SK-N-SH (cell line): ENCODE data around the gene C16orf78.

Source experiments
- CTCF ChIP-seq: fragments of 200-600 bp; sonication (generic); IDR thresholded peaks from 2 replicates; pipeline ENCODE4 v1.6.1; 2017; ENCODE audit warnings: antibody characterized with exemption, mild to moderate bottlenecking, moderate library complexity
- ELF1 ChIP-seq: IDR thresholded peaks from 2 replicates; pipeline ENCODE4 v1.4.0; 2012
- EZH2phosphoT487 ChIP-seq: fragments of 200-600 bp; sonication (generic); IDR thresholded peaks from 2 replicates; pipeline ENCODE4 v1.6.1; 2017; ENCODE audit warnings: low read depth, mixed run types, mild to moderate bottlenecking, antibody characterized with exemption, moderate library complexity, borderline replicate concordance
- MXI1 ChIP-seq: IDR thresholded peaks from 2 replicates; pipeline ENCODE4 v1.6.1; 2012; ENCODE audit warnings: mild to moderate bottlenecking, low read depth, low read length, improper control_type of control experiment
- NFIC ChIP-seq: IDR thresholded peaks from 2 replicates; pipeline ENCODE4 v1.4.0; 2012; ENCODE audit warnings: borderline replicate concordance
- POLR2AphosphoS5 ChIP-seq: IDR thresholded peaks from 2 replicates; pipeline ENCODE4 v1.6.1; 2012; ENCODE audit warnings: low read depth, low read length
- RAD21 ChIP-seq: IDR thresholded peaks from 2 replicates; pipeline ENCODE4 v1.6.1; 2012; ENCODE audit warnings: mild to moderate bottlenecking, low read length
- RFX5 ChIP-seq: IDR thresholded peaks from 2 replicates; pipeline ENCODE4 v1.6.1; 2012; ENCODE audit warnings: mild to moderate bottlenecking, improper control_type of control experiment, low read length
- SIN3A ChIP-seq: IDR thresholded peaks from 2 replicates; pipeline ENCODE4 v1.6.1; 2012; ENCODE audit warnings: low read depth, mild to moderate bottlenecking, low read length, moderate library complexity, borderline replicate concordance
- TAF1 ChIP-seq: IDR thresholded peaks from 2 replicates; pipeline ENCODE4 v1.6.1; 2012; ENCODE audit warnings: low read depth, mild to moderate bottlenecking, low read length, moderate library complexity, borderline replicate concordance
- YY1 ChIP-seq: IDR thresholded peaks from 2 replicates; pipeline ENCODE4 v1.4.0; 2012; ENCODE audit warnings: low read depth, mild to moderate bottlenecking
- TF ChIP-seq, protein P1 (sequence below): IDR thresholded peaks from 2 replicates; pipeline ENCODE4 v1.6.1; 2012; ENCODE audit warnings: mild to moderate bottlenecking, low read depth, low read length, moderate library complexity
- TF ChIP-seq, protein P2 (sequence below): fragments of 150-350 bp; IDR thresholded peaks from 2 replicates; pipeline ENCODE4 v1.6.1; 2017; ENCODE audit warnings: antibody characterized with exemption, low read length, low read depth, borderline replicate concordance
- TF ChIP-seq, protein P3 (sequence below): IDR thresholded peaks from 2 replicates; pipeline ENCODE4 v1.4.0; 2012; ENCODE audit warnings: low read depth, borderline replicate concordance

- TF ChIP-seq POLR2AphosphoS5, result no peak
- TF ChIP-seq YY1, result no peak
- peak; percentile 85 for TF ChIP-seq CTCF
- TF ChIP-seq, protein P1, sequence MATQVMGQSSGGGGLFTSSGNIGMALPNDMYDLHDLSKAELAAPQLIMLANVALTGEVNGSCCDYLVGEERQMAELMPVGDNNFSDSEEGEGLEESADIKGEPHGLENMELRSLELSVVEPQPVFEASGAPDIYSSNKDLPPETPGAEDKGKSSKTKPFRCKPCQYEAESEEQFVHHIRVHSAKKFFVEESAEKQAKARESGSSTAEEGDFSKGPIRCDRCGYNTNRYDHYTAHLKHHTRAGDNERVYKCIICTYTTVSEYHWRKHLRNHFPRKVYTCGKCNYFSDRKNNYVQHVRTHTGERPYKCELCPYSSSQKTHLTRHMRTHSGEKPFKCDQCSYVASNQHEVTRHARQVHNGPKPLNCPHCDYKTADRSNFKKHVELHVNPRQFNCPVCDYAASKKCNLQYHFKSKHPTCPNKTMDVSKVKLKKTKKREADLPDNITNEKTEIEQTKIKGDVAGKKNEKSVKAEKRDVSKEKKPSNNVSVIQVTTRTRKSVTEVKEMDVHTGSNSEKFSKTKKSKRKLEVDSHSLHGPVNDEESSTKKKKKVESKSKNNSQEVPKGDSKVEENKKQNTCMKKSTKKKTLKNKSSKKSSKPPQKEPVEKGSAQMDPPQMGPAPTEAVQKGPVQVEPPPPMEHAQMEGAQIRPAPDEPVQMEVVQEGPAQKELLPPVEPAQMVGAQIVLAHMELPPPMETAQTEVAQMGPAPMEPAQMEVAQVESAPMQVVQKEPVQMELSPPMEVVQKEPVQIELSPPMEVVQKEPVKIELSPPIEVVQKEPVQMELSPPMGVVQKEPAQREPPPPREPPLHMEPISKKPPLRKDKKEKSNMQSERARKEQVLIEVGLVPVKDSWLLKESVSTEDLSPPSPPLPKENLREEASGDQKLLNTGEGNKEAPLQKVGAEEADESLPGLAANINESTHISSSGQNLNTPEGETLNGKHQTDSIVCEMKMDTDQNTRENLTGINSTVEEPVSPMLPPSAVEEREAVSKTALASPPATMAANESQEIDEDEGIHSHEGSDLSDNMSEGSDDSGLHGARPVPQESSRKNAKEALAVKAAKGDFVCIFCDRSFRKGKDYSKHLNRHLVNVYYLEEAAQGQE, result 0 out of 2 replicates have a peak, but pooled peaks have one; percentile 28
- TF ChIP-seq RFX5, result no peak
- no peak for TF ChIP-seq NFIC
- TF ChIP-seq, protein P2, sequence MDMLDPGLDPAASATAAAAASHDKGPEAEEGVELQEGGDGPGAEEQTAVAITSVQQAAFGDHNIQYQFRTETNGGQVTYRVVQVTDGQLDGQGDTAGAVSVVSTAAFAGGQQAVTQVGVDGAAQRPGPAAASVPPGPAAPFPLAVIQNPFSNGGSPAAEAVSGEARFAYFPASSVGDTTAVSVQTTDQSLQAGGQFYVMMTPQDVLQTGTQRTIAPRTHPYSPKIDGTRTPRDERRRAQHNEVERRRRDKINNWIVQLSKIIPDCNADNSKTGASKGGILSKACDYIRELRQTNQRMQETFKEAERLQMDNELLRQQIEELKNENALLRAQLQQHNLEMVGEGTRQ, result no peak
- no peak for TF ChIP-seq MXI1
- no peak for TF ChIP-seq EZH2phosphoT487
- TF ChIP-seq TAF1, result no peak
- TF ChIP-seq, protein P3, sequence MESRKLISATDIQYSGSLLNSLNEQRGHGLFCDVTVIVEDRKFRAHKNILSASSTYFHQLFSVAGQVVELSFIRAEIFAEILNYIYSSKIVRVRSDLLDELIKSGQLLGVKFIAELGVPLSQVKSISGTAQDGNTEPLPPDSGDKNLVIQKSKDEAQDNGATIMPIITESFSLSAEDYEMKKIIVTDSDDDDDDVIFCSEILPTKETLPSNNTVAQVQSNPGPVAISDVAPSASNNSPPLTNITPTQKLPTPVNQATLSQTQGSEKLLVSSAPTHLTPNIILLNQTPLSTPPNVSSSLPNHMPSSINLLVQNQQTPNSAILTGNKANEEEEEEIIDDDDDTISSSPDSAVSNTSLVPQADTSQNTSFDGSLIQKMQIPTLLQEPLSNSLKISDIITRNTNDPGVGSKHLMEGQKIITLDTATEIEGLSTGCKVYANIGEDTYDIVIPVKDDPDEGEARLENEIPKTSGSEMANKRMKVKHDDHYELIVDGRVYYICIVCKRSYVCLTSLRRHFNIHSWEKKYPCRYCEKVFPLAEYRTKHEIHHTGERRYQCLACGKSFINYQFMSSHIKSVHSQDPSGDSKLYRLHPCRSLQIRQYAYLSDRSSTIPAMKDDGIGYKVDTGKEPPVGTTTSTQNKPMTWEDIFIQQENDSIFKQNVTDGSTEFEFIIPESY, result no peak
- TF ChIP-seq SIN3A, result no peak
- TF ChIP-seq ELF1, result no peak
- peak; percentile 90 for TF ChIP-seq RAD21
These were observed 23.1 kb upstream of the C16orf78 start for GRCh38 chr16:49350265-49351095.
